AG10803 (cell line): ENCODE results near the gene ATXN2L.

Experiments
- DNase-seq: peaks from one replicate; pipeline ENCODE4 v3.0.0; 2010; ENCODE audit warnings: low read depth
- H3K4me3 ChIP-seq: 2 replicates; pipeline ENCODE4 v1.5.1; 2011; ENCODE audit warnings: mild to moderate bottlenecking, low read length, control low read depth
- CTCF ChIP-seq: conservative IDR thresholded peaks from 2 replicates; pipeline ENCODE4 v1.5.1; 2011; ENCODE audit warnings: mild to moderate bottlenecking, low read length, control low read depth, inconsistent platforms

The ATXN2L gene

GRCh38 chr16:28823291-28823872 lies 583 bp downstream of the ATXN2L start:
- no peak for DNase-seq
- no peak for TF ChIP-seq CTCF
- H3K4me3 ChIP-seq = peak overlapping the region; percentile 100

GRCh38 chr16:28823873-28824716 lies 1.3 kb downstream of the ATXN2L start:
- peak overlapping the region; percentile 100 for H3K4me3 ChIP-seq
- peak; percentile 24 for TF ChIP-seq CTCF
- peak; percentile 98 for DNase-seq

GRCh38 chr16:28824717-28824973 lies 1.8 kb downstream of the ATXN2L start:
- no peak for DNase-seq
- peak overlapping the region; percentile 100 for H3K4me3 ChIP-seq
- no peak for TF ChIP-seq CTCF

- DNase-seq = no peak
- TF ChIP-seq CTCF = peak; percentile 19; the same call in 1 of the 2 replicates
- H3K4me3 ChIP-seq = peak overlapping the region; percentile 100
Observed at GRCh38 chr16:28826141-28826540, 3.3 kb downstream of the ATXN2L start.

GRCh38 chr16:28829747-28830146 lies 6.9 kb downstream of the ATXN2L start:
- H3K4me3 ChIP-seq = no peak overlapping the region
- DNase-seq = no peak
- no peak for TF ChIP-seq CTCF

- DNase-seq = no peak
- no peak overlapping the region for H3K4me3 ChIP-seq
- no peak for TF ChIP-seq CTCF
Observed at GRCh38 chr16:28830531-28830930, 7.7 kb downstream of the ATXN2L start.

- no peak for TF ChIP-seq CTCF
- no peak overlapping the region for H3K4me3 ChIP-seq
- DNase-seq = no peak
Observed at GRCh38 chr16:28834349-28834748, 11.6 kb downstream of the ATXN2L start.
